Daoy (cell line): Measurements from ENCODE around the gene MAGI1. TPM values are rescaled to one million over a fixed set of nuclear protein-coding genes. Genes with fewer than 3 reads are reported as not detected.
"Not testable (repeated sequence)": the region's sequence is repeated elsewhere in the genome, so short reads cannot be mapped to it uniquely, and the experiment has no call there.

Source experiments
- DNase-seq: peaks from one replicate; pipeline ENCODE4 v3.0.0-alpha.2; 2015; ENCODE audit warnings: low read depth
- total RNA-seq: library from RNA; depleted of rRNA; stranded (reverse); fragments of >200 nt; shearing (Covaris generic); gene quantifications from 2 replicates; pipeline ENCODE4 v1.2.3, GENCODE V29; 2014

MAGI1 gene
- total RNA-seq, 1 experiment from 2014 or later = 7.1 TPM

GRCh38 chr3:66039590-66039887 is 821 bp upstream of the MAGI1 start:
- DNase-seq = peak; percentile 32

- DNase-seq = no peak
Measured at GRCh38 chr3:66038384-66038725, 363 bp downstream of the MAGI1 start.

GRCh38 chr3:66037986-66038369 is 740 bp downstream of the MAGI1 start:
- DNase-seq = peak; percentile 13

- peak; percentile 66 for DNase-seq
Measured at GRCh38 chr3:66037330-66037985, 1.3 kb downstream of the MAGI1 start.

- peak; percentile 13 for DNase-seq
Measured at GRCh38 chr3:66036586-66037148, 2.1 kb downstream of the MAGI1 start.

GRCh38 chr3:66035763-66036477 is 2.8 kb downstream of the MAGI1 start:
- no peak for DNase-seq

GRCh38 chr3:66033241-66034138 is 5.2 kb downstream of the MAGI1 start:
- DNase-seq = no peak

- no peak for DNase-seq
Measured at GRCh38 chr3:66031102-66031698, 7.5 kb downstream of the MAGI1 start.

GRCh38 chr3:66029443-66029842 is 9.3 kb downstream of the MAGI1 start:
- DNase-seq = no peak

GRCh38 chr3:66029014-66029413 is 9.7 kb downstream of the MAGI1 start:
- no peak for DNase-seq

GRCh38 chr3:66028457-66028856 is 10.3 kb downstream of the MAGI1 start:
- DNase-seq = no peak

- DNase-seq = not testable (repeated sequence)
Measured at GRCh38 chr3:66027099-66027498, 11.6 kb downstream of the MAGI1 start.

GRCh38 chr3:66023738-66024385 is 14.9 kb downstream of the MAGI1 start:
- DNase-seq = no peak

- DNase-seq = no peak
Measured at GRCh38 chr3:66023229-66023628, 15.5 kb downstream of the MAGI1 start.

- peak; percentile 41 for DNase-seq
Measured at GRCh38 chr3:66021731-66022131, 17.0 kb downstream of the MAGI1 start.

- DNase-seq = no peak
Measured at GRCh38 chr3:66019896-66020295, 18.8 kb downstream of the MAGI1 start.

GRCh38 chr3:66018057-66019033 is 20.4 kb downstream of the MAGI1 start:
- no peak for DNase-seq

- no peak for DNase-seq
Measured at GRCh38 chr3:66017591-66017990, 21.1 kb downstream of the MAGI1 start.

- no peak for DNase-seq
Measured at GRCh38 chr3:66017084-66017483, 21.6 kb downstream of the MAGI1 start.

- no peak for DNase-seq
Measured at GRCh38 chr3:66015841-66016240, 22.9 kb downstream of the MAGI1 start.
